ENCODE results near the gene ABHD10. TPM values are rescaled to one million over a fixed set of nuclear protein-coding genes. Genes with fewer than 3 reads are reported as not detected.

ABHD10 gene
- total and polyA plus RNA-seq, 10 of the 15 experiments (the other 5 are each of a cell fraction or from before 2014, with no cell fraction given) = 12.3 to 51.0 (median 28.9) TPM

DNA sequence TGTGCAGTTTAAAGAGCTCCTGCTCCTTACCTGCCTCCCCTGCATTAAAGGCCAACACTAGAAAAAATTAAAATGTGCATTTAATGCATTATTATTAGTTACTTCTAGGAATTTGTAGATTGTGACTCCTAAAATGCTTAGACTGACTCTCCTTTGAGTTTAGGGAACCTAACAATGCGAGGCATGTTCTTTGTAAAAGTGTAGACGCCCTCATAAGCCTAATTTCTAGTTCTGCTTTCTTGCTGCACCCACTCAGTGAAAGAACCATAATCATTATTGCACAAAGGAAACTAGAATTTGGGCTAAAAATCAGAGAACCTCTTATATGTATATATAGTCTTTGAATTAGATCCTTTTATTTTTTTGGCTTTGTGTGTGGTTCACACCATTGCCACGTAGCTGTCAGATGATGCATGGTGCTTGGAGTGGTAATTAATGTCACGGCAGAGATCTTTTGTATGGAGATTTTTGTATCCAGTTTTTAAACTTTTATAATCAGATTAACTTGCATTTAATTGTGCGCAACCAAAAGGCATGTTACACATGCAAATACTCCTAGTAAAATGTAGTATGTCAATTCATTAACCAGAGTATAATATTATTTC lies 710 bp downstream of the ABHD10 start:
- ChIA-PET POLR2A (interaction anchor here (0.6 to 2.1 kb wide), 11 partner anchors 10 to 286 kb away, joined by 3 to 10 read pairs (median 5); no protein-coding TSS in a partner anchor), RAD21 (ENCODE audit: unreplicated experiment) (interaction anchor here (0.6 to 3.5 kb wide), 22 partner anchors 10 to 327 kb away, joined by 3 to 37 read pairs (median 4); partner anchors contain the start of gene TAGLN3), CTCF (interaction anchor here (0.9 to 7.1 kb wide), 15 partner anchors 10 to 310 kb away, joined by 3 to 80 read pairs (median 10); no protein-coding TSS in a partner anchor), SMC1A (ENCODE audit: uncharacterized antibody, unreplicated experiment) (interaction anchor here (0.8 to 5.4 kb wide), 16 partner anchors 12 to 283 kb away, joined by 3 to 44 read pairs (median 4); no protein-coding TSS in a partner anchor)
- no TSS peak for BruUV-seq (replicated peaks)
- peaks cover 27% of the 10 kb centered on the region for H3K79me2 ChIP-seq (ENCODE audit: control insufficient read depth, insufficient read depth, low read length)
- H3K4me2 ChIP-seq (ENCODE audit: control insufficient read depth, insufficient read depth) = peak overlapping the region; percentile 72
- peak; percentile 65 for ATAC-seq
- H3K36me3 ChIP-seq (ENCODE audit: control insufficient read depth in 2 of 2, insufficient read depth in 2 of 2, low read length in 1 of 2) = peaks cover 0 to 5% of the 10 kb centered on the region in 2 experiments; a peak in 1 of 4 replicates
- peak overlapping the region; percentile 89 for H3K4me3 ChIP-seq
- peaks cover 5% of the 10 kb centered on the region for H3K4me1 ChIP-seq (ENCODE audit: control insufficient read depth, insufficient read depth, low read length)
- in situ Hi-C loops (cut with MboI) = loop anchor here (10.0 kb wide), 1 partner anchor 405 kb away; no protein-coding TSS in a partner anchor
- WGBS (ENCODE audit: insufficient coverage, insufficient replicate concordance, low lambda C conversion rate, missing lambda C conversion rate) = 30% methylated on average over 5 of the region's 5 CpGs
- H3K27me3 ChIP-seq (replicated peaks in 1 of 2; ENCODE audit: control insufficient read depth in 2 of 2, insufficient read depth in 2 of 2, low read length in 1 of 2) = no peaks in the 10 kb centered on the region
- no peak for DNase-seq (ENCODE audit: low read depth, low spot score)
- no peak for FAIRE-seq
- peak overlapping the region; percentile 77 for H3K9ac ChIP-seq (ENCODE audit: control insufficient read depth, insufficient read depth, low read length)
- no peaks in the 10 kb centered on the region for H3K9me3 ChIP-seq (replicated peaks; ENCODE audit: control insufficient read depth, insufficient read depth, low read length)
- intact Hi-C loops (cut with micrococcal nuclease; ENCODE audit: unreplicated experiment) = no loop called here
- peak overlapping the region; percentile 99 for H2AFZ ChIP-seq (ENCODE audit: control insufficient read depth, low read depth, low read length)
- peak overlapping the region; percentile 78 for H3K27ac ChIP-seq (ENCODE audit: control insufficient read depth, insufficient read depth)
- H4K20me1 ChIP-seq (ENCODE audit: control insufficient read depth, insufficient read depth) = no peaks in the 10 kb centered on the region
- TF ChIP-seq CBX3 (IDR thresholded peaks at IDR 0.05; ENCODE audit: borderline replicate concordance, low read depth) (no peak), TCF3 (IDR thresholded peaks at IDR 0.05; ENCODE audit: borderline replicate concordance, insufficient read depth, low read depth, low read length) (no peak), CREM (IDR thresholded peaks at IDR 0.05; ENCODE audit: low read depth) (no peak), CBX5 (IDR thresholded peaks at IDR 0.05; ENCODE audit: low read depth) (0 out of 2 replicates have a peak, but pooled peaks have one; percentile 35), PML (IDR thresholded peaks at IDR 0.05; ENCODE audit: low read length) (no peak), HDAC2 (IDR thresholded peaks at IDR 0.05) (no peak), NFIC (IDR thresholded peaks at IDR 0.05; ENCODE audit: low read depth, low read length) (no peak), RB1 (IDR thresholded peaks at IDR 0.05; ENCODE audit: borderline replicate concordance) (no peak), HDGF (IDR thresholded peaks at IDR 0.05) (no peak), CHD1 (IDR thresholded peaks at IDR 0.05; ENCODE audit: low read depth, low read length) (no peak)
- TF ChIP-seq, protein P1, sequence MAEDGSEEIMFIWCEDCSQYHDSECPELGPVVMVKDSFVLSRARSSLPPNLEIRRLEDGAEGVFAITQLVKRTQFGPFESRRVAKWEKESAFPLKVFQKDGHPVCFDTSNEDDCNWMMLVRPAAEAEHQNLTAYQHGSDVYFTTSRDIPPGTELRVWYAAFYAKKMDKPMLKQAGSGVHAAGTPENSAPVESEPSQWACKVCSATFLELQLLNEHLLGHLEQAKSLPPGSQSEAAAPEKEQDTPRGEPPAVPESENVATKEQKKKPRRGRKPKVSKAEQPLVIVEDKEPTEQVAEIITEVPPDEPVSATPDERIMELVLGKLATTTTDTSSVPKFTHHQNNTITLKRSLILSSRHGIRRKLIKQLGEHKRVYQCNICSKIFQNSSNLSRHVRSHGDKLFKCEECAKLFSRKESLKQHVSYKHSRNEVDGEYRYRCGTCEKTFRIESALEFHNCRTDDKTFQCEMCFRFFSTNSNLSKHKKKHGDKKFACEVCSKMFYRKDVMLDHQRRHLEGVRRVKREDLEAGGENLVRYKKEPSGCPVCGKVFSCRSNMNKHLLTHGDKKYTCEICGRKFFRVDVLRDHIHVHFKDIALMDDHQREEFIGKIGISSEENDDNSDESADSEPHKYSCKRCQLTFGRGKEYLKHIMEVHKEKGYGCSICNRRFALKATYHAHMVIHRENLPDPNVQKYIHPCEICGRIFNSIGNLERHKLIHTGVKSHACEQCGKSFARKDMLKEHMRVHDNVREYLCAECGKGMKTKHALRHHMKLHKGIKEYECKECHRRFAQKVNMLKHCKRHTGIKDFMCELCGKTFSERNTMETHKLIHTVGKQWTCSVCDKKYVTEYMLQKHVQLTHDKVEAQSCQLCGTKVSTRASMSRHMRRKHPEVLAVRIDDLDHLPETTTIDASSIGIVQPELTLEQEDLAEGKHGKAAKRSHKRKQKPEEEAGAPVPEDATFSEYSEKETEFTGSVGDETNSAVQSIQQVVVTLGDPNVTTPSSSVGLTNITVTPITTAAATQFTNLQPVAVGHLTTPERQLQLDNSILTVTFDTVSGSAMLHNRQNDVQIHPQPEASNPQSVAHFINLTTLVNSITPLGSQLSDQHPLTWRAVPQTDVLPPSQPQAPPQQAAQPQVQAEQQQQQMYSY (CRISPR knock-in tag; IDR thresholded peaks at IDR 0.05) = no peak
- TF ChIP-seq, protein P2, sequence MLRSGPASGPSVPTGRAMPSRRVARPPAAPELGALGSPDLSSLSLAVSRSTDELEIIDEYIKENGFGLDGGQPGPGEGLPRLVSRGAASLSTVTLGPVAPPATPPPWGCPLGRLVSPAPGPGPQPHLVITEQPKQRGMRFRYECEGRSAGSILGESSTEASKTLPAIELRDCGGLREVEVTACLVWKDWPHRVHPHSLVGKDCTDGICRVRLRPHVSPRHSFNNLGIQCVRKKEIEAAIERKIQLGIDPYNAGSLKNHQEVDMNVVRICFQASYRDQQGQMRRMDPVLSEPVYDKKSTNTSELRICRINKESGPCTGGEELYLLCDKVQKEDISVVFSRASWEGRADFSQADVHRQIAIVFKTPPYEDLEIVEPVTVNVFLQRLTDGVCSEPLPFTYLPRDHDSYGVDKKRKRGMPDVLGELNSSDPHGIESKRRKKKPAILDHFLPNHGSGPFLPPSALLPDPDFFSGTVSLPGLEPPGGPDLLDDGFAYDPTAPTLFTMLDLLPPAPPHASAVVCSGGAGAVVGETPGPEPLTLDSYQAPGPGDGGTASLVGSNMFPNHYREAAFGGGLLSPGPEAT (IDR thresholded peaks at IDR 0.05; ENCODE audit: low read depth) = no peak
- TF ChIP-seq, protein P3, sequence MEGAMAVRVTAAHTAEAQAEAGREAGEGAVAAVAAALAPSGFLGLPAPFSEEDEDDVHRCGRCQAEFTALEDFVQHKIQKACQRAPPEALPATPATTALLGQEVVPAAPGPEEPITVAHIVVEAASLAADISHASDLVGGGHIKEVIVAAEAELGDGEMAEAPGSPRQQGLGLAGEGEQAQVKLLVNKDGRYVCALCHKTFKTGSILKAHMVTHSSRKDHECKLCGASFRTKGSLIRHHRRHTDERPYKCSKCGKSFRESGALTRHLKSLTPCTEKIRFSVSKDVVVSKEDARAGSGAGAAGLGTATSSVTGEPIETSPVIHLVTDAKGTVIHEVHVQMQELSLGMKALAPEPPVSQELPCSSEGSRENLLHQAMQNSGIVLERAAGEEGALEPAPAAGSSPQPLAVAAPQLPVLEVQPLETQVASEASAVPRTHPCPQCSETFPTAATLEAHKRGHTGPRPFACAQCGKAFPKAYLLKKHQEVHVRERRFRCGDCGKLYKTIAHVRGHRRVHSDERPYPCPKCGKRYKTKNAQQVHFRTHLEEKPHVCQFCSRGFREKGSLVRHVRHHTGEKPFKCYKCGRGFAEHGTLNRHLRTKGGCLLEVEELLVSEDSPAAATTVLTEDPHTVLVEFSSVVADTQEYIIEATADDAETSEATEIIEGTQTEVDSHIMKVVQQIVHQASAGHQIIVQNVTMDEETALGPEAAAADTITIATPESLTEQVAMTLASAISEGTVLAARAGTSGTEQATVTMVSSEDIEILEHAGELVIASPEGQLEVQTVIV (IDR thresholded peaks at IDR 0.05; ENCODE audit: borderline replicate concordance, partially characterized antibody) = no peak
- TF ChIP-seq, protein P4, sequence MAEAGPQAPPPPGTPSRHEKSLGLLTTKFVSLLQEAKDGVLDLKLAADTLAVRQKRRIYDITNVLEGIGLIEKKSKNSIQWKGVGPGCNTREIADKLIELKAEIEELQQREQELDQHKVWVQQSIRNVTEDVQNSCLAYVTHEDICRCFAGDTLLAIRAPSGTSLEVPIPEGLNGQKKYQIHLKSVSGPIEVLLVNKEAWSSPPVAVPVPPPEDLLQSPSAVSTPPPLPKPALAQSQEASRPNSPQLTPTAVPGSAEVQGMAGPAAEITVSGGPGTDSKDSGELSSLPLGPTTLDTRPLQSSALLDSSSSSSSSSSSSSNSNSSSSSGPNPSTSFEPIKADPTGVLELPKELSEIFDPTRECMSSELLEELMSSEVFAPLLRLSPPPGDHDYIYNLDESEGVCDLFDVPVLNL (IDR thresholded peaks at IDR 0.05; ENCODE audit: low read depth, low read length) = no peak

Measured in GM12878 (cell line).